Activated CD4-positive, CD25-positive, alpha-beta regulatory T cell (primary cell): Measurements from ENCODE around the gene CNIH1.
"Not testable (repeated sequence)": the region's sequence is repeated elsewhere in the genome, so short reads cannot be mapped to it uniquely, and the experiment has no call there.

Experiments used
- DNase-seq, 4 experiments: peaks; one replicate each; lab custom pipeline; 2025; lab: John Stamatoyannopoulos, UW

The CNIH1 gene

GRCh38 chr14:54381821-54382220 lies 59.4 kb downstream of the CNIH1 start:
- no peak for DNase-seq

- DNase-seq, result not testable (repeated sequence)
Observed at GRCh38 chr14:54380558-54380957, 60.6 kb downstream of the CNIH1 start.

- DNase-seq, result not testable (repeated sequence)
Observed at GRCh38 chr14:54378893-54379292, 62.3 kb downstream of the CNIH1 start.

DNA sequence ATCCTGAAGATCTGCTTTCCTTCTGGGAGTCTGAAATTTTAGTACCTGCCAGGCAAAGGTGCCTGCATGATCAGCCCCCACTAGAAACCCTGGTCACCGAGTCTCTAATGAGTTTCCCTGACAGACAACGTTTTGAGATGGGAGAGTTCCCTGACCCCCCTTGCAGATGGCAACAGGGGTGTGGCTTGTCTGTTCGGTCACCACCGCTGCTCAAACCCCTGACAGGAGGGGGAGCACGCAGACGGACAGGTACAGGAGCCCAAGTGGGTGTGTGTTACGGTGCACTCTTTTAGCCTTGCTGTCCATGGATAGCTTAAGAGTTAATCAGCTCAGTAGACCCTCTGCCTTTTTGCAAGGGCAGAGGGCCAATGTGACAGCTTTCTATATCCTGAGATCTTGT lies 63.7 kb downstream of the CNIH1 start:
- no peak for DNase-seq

DNA sequence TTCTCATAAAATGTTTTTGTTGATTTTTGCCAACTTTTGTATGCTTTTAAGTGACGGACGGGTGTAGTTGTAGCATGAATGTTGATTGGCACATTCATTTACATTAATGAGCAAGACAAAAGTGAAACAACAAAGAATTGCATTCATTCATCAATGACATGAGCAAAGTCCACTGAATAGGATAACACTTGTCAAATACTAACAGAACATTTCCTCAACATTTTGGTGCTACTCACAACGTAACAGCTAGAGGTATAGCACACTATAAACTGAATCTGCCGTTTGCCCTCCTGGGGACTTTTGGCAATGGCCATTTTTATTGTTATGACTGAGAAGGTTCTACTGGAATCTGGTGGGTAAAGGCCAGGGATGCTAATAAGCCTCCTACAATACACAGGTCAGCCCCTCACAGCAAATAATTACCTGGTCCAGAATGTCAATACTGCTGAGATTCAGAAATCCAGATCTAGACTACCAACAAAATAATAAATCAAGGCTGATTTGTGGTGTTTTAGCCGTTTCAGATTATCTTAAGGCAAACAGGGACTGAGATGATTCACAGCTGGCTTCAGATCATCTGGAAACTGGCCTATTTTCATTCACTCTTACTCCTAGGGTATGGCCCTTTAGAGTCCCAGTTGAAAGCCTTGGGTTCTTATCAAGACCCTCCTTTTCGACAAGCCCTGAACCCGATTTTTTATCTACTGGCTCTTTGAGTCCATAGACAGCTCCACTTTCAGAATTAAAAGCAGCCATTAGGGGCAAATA lies 66.9 kb downstream of the CNIH1 start:
- DNase-seq, result no peak
